CD4-positive, alpha-beta T cell treated with Interferon alpha-2 for 1 hour (primary cell): ENCODE measurements around the gene INSIG2.

Experiments used
- DNase-seq, 2 donors: peaks; one replicate each; pipeline ENCODE4 v3.0.0-alpha.2; 2020 to 2022

INSIG2 gene

GRCh38 chr2:118102433-118103082, 14.3 kb downstream of the INSIG2 start:
- no peak for DNase-seq

GRCh38 chr2:118103951-118104940, 16.0 kb downstream of the INSIG2 start:
- DNase-seq, result no peak

- DNase-seq, result no peak
Observed at GRCh38 chr2:118105497-118105896, 17.2 kb downstream of the INSIG2 start.

- DNase-seq, result no peak
Observed at GRCh38 chr2:118106926-118107325, 18.7 kb downstream of the INSIG2 start.

- no peak for DNase-seq
Observed at GRCh38 chr2:118110310-118110709, 22.0 kb downstream of the INSIG2 start.

- DNase-seq, result no peak
Observed at GRCh38 chr2:118110991-118111390, 22.7 kb downstream of the INSIG2 start.

- DNase-seq, result no peak
Observed at GRCh38 chr2:118112771-118113334, 24.6 kb downstream of the INSIG2 start.

- no peak for DNase-seq
Observed at GRCh38 chr2:118114863-118115262, 26.6 kb downstream of the INSIG2 start.

GRCh38 chr2:118115761-118116160, 27.5 kb downstream of the INSIG2 start:
- no peak for DNase-seq

GRCh38 chr2:118118479-118118878, 30.2 kb downstream of the INSIG2 start:
- DNase-seq, result no peak

GRCh38 chr2:118119158-118119727, 31.0 kb downstream of the INSIG2 start:
- no peak for DNase-seq

- DNase-seq, result no peak
Observed at GRCh38 chr2:118119761-118120400, 31.6 kb downstream of the INSIG2 start.

- DNase-seq, result no peak
Observed at GRCh38 chr2:118120401-118120780, 32.1 kb downstream of the INSIG2 start.

GRCh38 chr2:118121101-118121500, 32.8 kb downstream of the INSIG2 start:
- DNase-seq, result no peak

GRCh38 chr2:118121986-118122524, 33.8 kb downstream of the INSIG2 start:
- no peak for DNase-seq

GRCh38 chr2:118122594-118123281, 34.5 kb downstream of the INSIG2 start:
- no peak for DNase-seq

GRCh38 chr2:118123561-118124232, 35.4 kb downstream of the INSIG2 start:
- DNase-seq, result no peak

- no peak for DNase-seq
Observed at GRCh38 chr2:118124288-118124891, 36.1 kb downstream of the INSIG2 start.

- DNase-seq, result no peak
Observed at GRCh38 chr2:118127250-118127649, 39.0 kb downstream of the INSIG2 start.

GRCh38 chr2:118128826-118129225, 40.6 kb downstream of the INSIG2 start:
- DNase-seq, result no peak

- DNase-seq, result no peak
Observed at GRCh38 chr2:118130385-118130784, 42.1 kb downstream of the INSIG2 start.
